SK-N-SH treated with all-trans-retinoic acid at 6 μM for 48 hours (cell line): Measurements from ENCODE around the gene CENPT.

ENCODE experiments used
- ATAC-seq: fragments of 200-7000 bp; cut with Tn5 transposase; 3 replicates; pipeline ENCODE4 v1.9.1; 2020; ENCODE audit warnings: mild to moderate bottlenecking, moderate library complexity
- ARNTL ChIP-seq: fragments of 450-650 bp; formaldehyde crosslinking; IDR thresholded peaks from 2 replicates; pipeline ENCODE4 v1.5.0; 2020; ENCODE audit warnings: low read depth, mild to moderate bottlenecking, moderate library complexity, borderline replicate concordance
- BACH2 ChIP-seq: fragments of 250-450 bp; sonication (Bioruptor Pico); IDR thresholded peaks from 2 replicates; pipeline ENCODE4 v1.9.0; 2021; ENCODE audit warnings: mild to moderate bottlenecking, borderline replicate concordance
- CSDC2 ChIP-seq: fragments of 250-450 bp; sonication (Bioruptor Pico); IDR thresholded peaks from 2 replicates; pipeline ENCODE4 v1.5.0; 2020; ENCODE audit warnings: mild to moderate bottlenecking, moderate library complexity
- CSRNP3 ChIP-seq: fragments of 250-450 bp; sonication (Bioruptor Pico); IDR thresholded peaks from 2 replicates; pipeline ENCODE4 v1.5.1; 2021; ENCODE audit warnings: mild to moderate bottlenecking, moderate library complexity
- ISL1 ChIP-seq: fragments of 250-450 bp; sonication (Bioruptor Pico); IDR thresholded peaks from 2 replicates; pipeline ENCODE4 v2.1.2; 2022; ENCODE audit warnings: mild to moderate bottlenecking, moderate library complexity
- OSR1 ChIP-seq: fragments of 250-450 bp; sonication (Bioruptor Pico); IDR thresholded peaks from 2 replicates; pipeline ENCODE4 v1.8.0; 2022; ENCODE audit warnings: moderate library complexity, mild to moderate bottlenecking, inconsistent platforms
- POU6F1 ChIP-seq: fragments of 250-450 bp; sonication (Bioruptor Pico); IDR thresholded peaks from 2 replicates; pipeline ENCODE4 v1.8.0; 2021; ENCODE audit warnings: low read depth, mild to moderate bottlenecking, moderate library complexity, borderline replicate concordance
- RARB ChIP-seq: fragments of 250-450 bp; sonication (Bioruptor Pico); IDR thresholded peaks from 2 replicates; pipeline ENCODE4 v1.8.0; 2021; ENCODE audit warnings: mild to moderate bottlenecking, moderate library complexity
- TCF4 ChIP-seq: fragments of 250-450 bp; sonication (Bioruptor Pico); IDR thresholded peaks from 2 replicates; pipeline ENCODE4 v1.8.0; 2021; ENCODE audit warnings: mild to moderate bottlenecking, moderate library complexity, borderline replicate concordance
- TOX ChIP-seq: fragments of 250-450 bp; sonication (Bioruptor Pico); IDR thresholded peaks from 2 replicates; pipeline ENCODE4 v1.8.0; 2021; ENCODE audit warnings: mild to moderate bottlenecking, moderate library complexity, borderline replicate concordance
- TSHZ2 ChIP-seq: fragments of 250-450 bp; sonication (Bioruptor Pico); IDR thresholded peaks from 2 replicates; pipeline ENCODE4 v1.5.0; 2020; ENCODE audit warnings: mild to moderate bottlenecking, moderate library complexity
- ZC3H10 ChIP-seq: fragments of 250-450 bp; sonication (Bioruptor Pico); IDR thresholded peaks from 2 replicates; pipeline ENCODE4 v1.5.1; 2021; ENCODE audit warnings: mild to moderate bottlenecking, moderate library complexity
- ZFP3 ChIP-seq: fragments of 250-450 bp; sonication (Bioruptor Pico); IDR thresholded peaks from 2 replicates; pipeline ENCODE4 v1.5.0; 2020; ENCODE audit warnings: mild to moderate bottlenecking, moderate library complexity
- ZFP30 ChIP-seq: fragments of 450-650 bp; formaldehyde crosslinking; IDR thresholded peaks from 2 replicates; pipeline ENCODE4 v1.5.0; 2022; ENCODE audit warnings: mild to moderate bottlenecking, moderate library complexity
- ZNF565 ChIP-seq: fragments of 450-650 bp; formaldehyde crosslinking; conservative IDR thresholded peaks from 2 replicates; pipeline ENCODE4 v1.5.0; 2020; ENCODE audit warnings: low read depth, mild to moderate bottlenecking, moderate library complexity
- ZNF70 ChIP-seq: fragments of 450-650 bp; formaldehyde crosslinking; IDR thresholded peaks from 2 replicates; pipeline ENCODE4 v1.5.0; 2020; ENCODE audit warnings: mild to moderate bottlenecking, moderate library complexity
- ZNF8 ChIP-seq: fragments of 450-650 bp; formaldehyde crosslinking; IDR thresholded peaks from 2 replicates; pipeline ENCODE4 v1.5.0; 2020; ENCODE audit warnings: mild to moderate bottlenecking, moderate library complexity
- TF ChIP-seq, protein P1 (sequence below): fragments of 250-450 bp; sonication (Bioruptor Pico); IDR thresholded peaks from 2 replicates; pipeline ENCODE4 v1.5.1; 2020; ENCODE audit warnings: low read depth, mild to moderate bottlenecking, moderate library complexity

Gene CENPT

DNA sequence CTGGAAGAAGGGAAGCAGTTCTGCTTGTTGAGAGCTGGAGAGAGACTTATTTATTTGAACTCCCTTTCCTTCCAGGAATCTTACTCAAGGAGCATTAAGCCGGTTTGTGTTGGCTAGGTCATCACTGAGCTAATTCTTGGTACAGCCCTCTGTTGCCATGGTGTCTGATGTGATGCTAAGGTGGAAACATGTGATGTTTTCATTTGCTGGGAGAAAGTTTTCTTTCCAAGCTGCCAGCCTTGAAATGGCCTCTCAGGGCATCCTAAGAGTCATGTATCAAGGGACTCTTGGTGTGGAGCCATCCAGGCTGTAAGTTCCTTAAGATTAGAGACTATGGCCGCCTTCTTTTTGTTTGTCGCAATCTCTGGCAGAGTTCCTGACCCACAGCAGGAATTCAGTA, 49.7 kb upstream of the CENPT start (continued):
- no peak for TF ChIP-seq CSRNP3
- TF ChIP-seq ZNF70 (CRISPR knock-in tag) = no peak
- no peak for TF ChIP-seq ZFP30 (CRISPR knock-in tag)
- no peak for TF ChIP-seq TOX (CRISPR knock-in tag)
- TF ChIP-seq TSHZ2 = no peak
- TF ChIP-seq ISL1 (CRISPR knock-in tag) = no peak

GRCh38 chr16:67893743-67894399, 46.4 kb upstream of the CENPT start:
- ATAC-seq = no peak
- TF ChIP-seq, protein P1, sequence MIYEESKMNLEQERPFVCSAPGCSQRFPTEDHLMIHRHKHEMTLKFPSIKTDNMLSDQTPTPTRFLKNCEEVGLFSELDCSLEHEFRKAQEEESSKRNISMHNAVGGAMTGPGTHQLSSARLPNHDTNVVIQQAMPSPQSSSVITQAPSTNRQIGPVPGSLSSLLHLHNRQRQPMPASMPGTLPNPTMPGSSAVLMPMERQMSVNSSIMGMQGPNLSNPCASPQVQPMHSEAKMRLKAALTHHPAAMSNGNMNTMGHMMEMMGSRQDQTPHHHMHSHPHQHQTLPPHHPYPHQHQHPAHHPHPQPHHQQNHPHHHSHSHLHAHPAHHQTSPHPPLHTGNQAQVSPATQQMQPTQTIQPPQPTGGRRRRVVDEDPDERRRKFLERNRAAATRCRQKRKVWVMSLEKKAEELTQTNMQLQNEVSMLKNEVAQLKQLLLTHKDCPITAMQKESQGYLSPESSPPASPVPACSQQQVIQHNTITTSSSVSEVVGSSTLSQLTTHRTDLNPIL = no peak

GRCh38 chr16:67892899-67893742, 45.6 kb upstream of the CENPT start, which contains the start of gene PSKH1:
PSKH1 (plus strand) TSS chr16:67893254; CDS start chr16:67908750, 15,496 bp downstream.
- TF ChIP-seq ZFP3 (CRISPR knock-in tag) (0 out of 2 replicates have a peak, but pooled peaks have one; percentile 46), OSR1 (CRISPR knock-in tag) (no peak)
- peak; percentile 98 for ATAC-seq

DNA sequence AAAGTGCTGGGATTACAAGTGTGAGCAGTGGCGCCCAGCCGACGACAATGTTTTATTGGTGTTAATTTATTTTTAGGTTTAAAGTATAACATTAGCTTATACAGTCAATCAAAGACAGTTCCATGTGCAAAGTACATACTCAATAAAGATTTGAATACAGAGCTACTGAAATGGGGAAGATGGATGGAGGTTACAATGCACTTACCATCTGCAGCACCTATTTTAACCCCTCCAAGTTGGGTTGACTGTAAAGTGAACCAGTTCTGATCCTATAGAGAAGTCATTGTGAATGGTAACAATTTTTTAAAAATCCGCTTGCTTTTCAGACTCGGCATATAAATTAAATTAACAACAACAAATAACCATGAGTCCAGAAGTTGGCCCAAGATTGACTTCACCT, 44.9 kb upstream of the CENPT start:
- ATAC-seq = no peak

GRCh38 chr16:67888331-67888730, 40.8 kb upstream of the CENPT start:
- ATAC-seq = no peak
- TF ChIP-seq RARB (CRISPR knock-in tag) = no peak
- TF ChIP-seq TSHZ2 = no peak
- TF ChIP-seq CSRNP3 = no peak
- TF ChIP-seq, protein P1 = no peak
- TF ChIP-seq ZNF565 (CRISPR knock-in tag) = no peak
- no peak for TF ChIP-seq ISL1 (CRISPR knock-in tag)
- TF ChIP-seq ZC3H10 (CRISPR knock-in tag) = no peak
- TF ChIP-seq TOX (CRISPR knock-in tag) = no peak
- TF ChIP-seq CSDC2 = no peak
- no peak for TF ChIP-seq ARNTL
- no peak for TF ChIP-seq ZNF70 (CRISPR knock-in tag)
- TF ChIP-seq POU6F1 (CRISPR knock-in tag) = no peak
- no peak for TF ChIP-seq ZFP30 (CRISPR knock-in tag)
- no peak for TF ChIP-seq TCF4 (CRISPR knock-in tag)
- TF ChIP-seq OSR1 (CRISPR knock-in tag) = no peak
- no peak for TF ChIP-seq ZNF8

More for the DNA sequence above, 44.9 kb upstream of the CENPT start:
- no peak for TF ChIP-seq ZC3H10 (CRISPR knock-in tag)
- TF ChIP-seq TOX (CRISPR knock-in tag) = no peak
- no peak for TF ChIP-seq BACH2 (CRISPR knock-in tag)
- no peak for TF ChIP-seq TCF4 (CRISPR knock-in tag)
